ENCODE data around the gene RNF111. TPM values are rescaled to one million over a fixed set of nuclear protein-coding genes. Genes with fewer than 3 reads are reported as not detected.

The RNF111 gene
- total and polyA plus RNA-seq, 4 donors = 8.7 to 52.0 (median 19.5) TPM

GRCh38 chr15:59105854-59106253 is 118.4 kb downstream of the RNF111 start:
- H3K27ac ChIP-seq (ENCODE audit: low read depth in 1 of 2, low read length in 1 of 2) = no peak overlapping the region
- H3K36me3 ChIP-seq (ENCODE audit: control insufficient read depth in 4 of 4, insufficient read depth in 4 of 4, low read length in 4 of 4) = peaks cover 0 to 15% (median 0%) of the 10 kb centered on the region in 4 donors
- H3K4me3 ChIP-seq = no peak overlapping the region
- no peaks in the 10 kb centered on the region for H3K9me3 ChIP-seq (ENCODE audit: control insufficient read depth in 4 of 4, insufficient read depth in 3 of 4, low read length in 3 of 4)
- H3K27me3 ChIP-seq (ENCODE audit: control insufficient read depth in 3 of 3, insufficient read depth in 3 of 3, low read length in 2 of 3) = no peaks in the 10 kb centered on the region
- TF ChIP-seq CTCF (IDR thresholded peaks at IDR 0.05; ENCODE audit: control extremely low read depth, extremely low read depth) = no peak
- peak overlapping the region; percentile 56 to 59 for H3K9ac ChIP-seq (ENCODE audit: insufficient read depth in 1 of 2, low read length in 2 of 2)
- peaks cover 0 to 13% (median 0%) of the 10 kb centered on the region in 5 donors for H3K4me1 ChIP-seq (ENCODE audit: control insufficient read depth in 5 of 5, insufficient read depth in 5 of 5, low read length in 5 of 5)
- 59 to 66% methylated on average over 2 of the region's 2 CpGs for WGBS, 2 donors
- DNase-seq (peak in 2 of 3 donors; percentile 14 to 17), ATAC-seq (ENCODE audit: insufficient read depth, low FRiP score) (no peak)

- WGBS, 2 donors = 95 to 97% methylated on average over 4 of the region's 4 CpGs
- ATAC-seq (ENCODE audit: insufficient read depth, low FRiP score) (no peak), DNase-seq (no peak)
Measured at GRCh38 chr15:59111251-59111650, 123.8 kb downstream of the RNF111 start.

GRCh38 chr15:59115047-59115446 is 127.6 kb downstream of the RNF111 start:
- Histone ChIP-seq H3K36me3 (ENCODE audit: control insufficient read depth in 4 of 4, insufficient read depth in 4 of 4, low read length in 4 of 4) (peaks cover 0 to 24% (median 8%) of the 10 kb centered on the region in 4 donors), H3K9ac (ENCODE audit: insufficient read depth in 1 of 2, low read length in 2 of 2) (no peak overlapping the region), H3K27ac (ENCODE audit: low read depth in 1 of 2, low read length in 1 of 2) (no peak overlapping the region), H3K4me3 (no peak overlapping the region), H3K9me3 (ENCODE audit: control insufficient read depth in 4 of 4, insufficient read depth in 3 of 4, low read length in 3 of 4) (no peaks in the 10 kb centered on the region), H3K4me1 (ENCODE audit: control insufficient read depth in 5 of 5, insufficient read depth in 5 of 5, low read length in 5 of 5) (no peaks in the 10 kb centered on the region), H3K27me3 (ENCODE audit: control insufficient read depth in 3 of 3, insufficient read depth in 3 of 3, low read length in 2 of 3) (no peaks in the 10 kb centered on the region)
- DNase-seq = no peak
- TF ChIP-seq CTCF (IDR thresholded peaks at IDR 0.05; ENCODE audit: control extremely low read depth, extremely low read depth) = no peak
- 63 to 76% methylated on average over 2 of the region's 2 CpGs for WGBS, 2 donors
- ATAC-seq (ENCODE audit: insufficient read depth, low FRiP score) = no peak

More at GRCh38 chr15:59111251-59111650, 123.8 kb downstream of the RNF111 start:
- H3K36me3 ChIP-seq (ENCODE audit: control insufficient read depth in 4 of 4, insufficient read depth in 4 of 4, low read length in 4 of 4) = peaks cover 0 to 20% (median under 1%) of the 10 kb centered on the region in 4 donors
- no peak for TF ChIP-seq CTCF (IDR thresholded peaks at IDR 0.05; ENCODE audit: control extremely low read depth, extremely low read depth)
- H3K9me3 ChIP-seq (ENCODE audit: control insufficient read depth in 4 of 4, insufficient read depth in 3 of 4, low read length in 3 of 4) = no peaks in the 10 kb centered on the region
- no peak overlapping the region for H3K27ac ChIP-seq (ENCODE audit: low read depth in 1 of 2, low read length in 1 of 2)
- H3K27me3 ChIP-seq (ENCODE audit: control insufficient read depth in 3 of 3, insufficient read depth in 3 of 3, low read length in 2 of 3) = no peaks in the 10 kb centered on the region
- H3K4me3 ChIP-seq = no peak overlapping the region
- H3K9ac ChIP-seq (ENCODE audit: insufficient read depth in 1 of 2, low read length in 2 of 2) = no peak overlapping the region
- peaks cover 0 to 4% (median 0%) of the 10 kb centered on the region in 5 donors for H3K4me1 ChIP-seq (ENCODE audit: control insufficient read depth in 5 of 5, insufficient read depth in 5 of 5, low read length in 5 of 5)

GRCh38 chr15:59116141-59116540 is 128.7 kb downstream of the RNF111 start:
- Histone ChIP-seq H3K4me3 (no peak overlapping the region), H3K27me3 (ENCODE audit: control insufficient read depth in 3 of 3, insufficient read depth in 3 of 3, low read length in 2 of 3) (no peaks in the 10 kb centered on the region), H3K27ac (ENCODE audit: low read depth in 1 of 2, low read length in 1 of 2) (no peak overlapping the region), H3K36me3 (ENCODE audit: control insufficient read depth in 4 of 4, insufficient read depth in 4 of 4, low read length in 4 of 4) (peaks cover 0 to 17% (median 8%) of the 10 kb centered on the region in 4 donors), H3K9ac (ENCODE audit: insufficient read depth in 1 of 2, low read length in 2 of 2) (no peak overlapping the region), H3K4me1 (ENCODE audit: control insufficient read depth in 5 of 5, insufficient read depth in 5 of 5, low read length in 5 of 5) (no peaks in the 10 kb centered on the region), H3K9me3 (ENCODE audit: control insufficient read depth in 4 of 4, insufficient read depth in 3 of 4, low read length in 3 of 4) (no peaks in the 10 kb centered on the region)
- no peak for DNase-seq
- no peak for ATAC-seq (ENCODE audit: insufficient read depth, low FRiP score)
- WGBS, 2 donors = 100% methylated on average over 1 of the region's 1 CpG
- no peak for TF ChIP-seq CTCF (IDR thresholded peaks at IDR 0.05; ENCODE audit: control extremely low read depth, extremely low read depth)
